Measurements from ENCODE around the gene OPALIN. TPM values are rescaled to one million over a fixed set of nuclear protein-coding genes. Genes with fewer than 3 reads are reported as not detected.

The OPALIN gene
- total RNA-seq, 1 donor: not detected

- TF ChIP-seq, protein P1, sequence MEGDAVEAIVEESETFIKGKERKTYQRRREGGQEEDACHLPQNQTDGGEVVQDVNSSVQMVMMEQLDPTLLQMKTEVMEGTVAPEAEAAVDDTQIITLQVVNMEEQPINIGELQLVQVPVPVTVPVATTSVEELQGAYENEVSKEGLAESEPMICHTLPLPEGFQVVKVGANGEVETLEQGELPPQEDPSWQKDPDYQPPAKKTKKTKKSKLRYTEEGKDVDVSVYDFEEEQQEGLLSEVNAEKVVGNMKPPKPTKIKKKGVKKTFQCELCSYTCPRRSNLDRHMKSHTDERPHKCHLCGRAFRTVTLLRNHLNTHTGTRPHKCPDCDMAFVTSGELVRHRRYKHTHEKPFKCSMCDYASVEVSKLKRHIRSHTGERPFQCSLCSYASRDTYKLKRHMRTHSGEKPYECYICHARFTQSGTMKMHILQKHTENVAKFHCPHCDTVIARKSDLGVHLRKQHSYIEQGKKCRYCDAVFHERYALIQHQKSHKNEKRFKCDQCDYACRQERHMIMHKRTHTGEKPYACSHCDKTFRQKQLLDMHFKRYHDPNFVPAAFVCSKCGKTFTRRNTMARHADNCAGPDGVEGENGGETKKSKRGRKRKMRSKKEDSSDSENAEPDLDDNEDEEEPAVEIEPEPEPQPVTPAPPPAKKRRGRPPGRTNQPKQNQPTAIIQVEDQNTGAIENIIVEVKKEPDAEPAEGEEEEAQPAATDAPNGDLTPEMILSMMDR (IDR thresholded peaks at IDR 0.05; ENCODE audit: insufficient read depth, low read length): no peak
- no peak overlapping the region for H3K4me3 ChIP-seq (ENCODE audit: low read depth, low read length)
- no peak for DNase-seq (ENCODE audit: low read depth)
Observed at GRCh38 chr10:96400465-96400864, 41.7 kb upstream of the OPALIN start.

DNA sequence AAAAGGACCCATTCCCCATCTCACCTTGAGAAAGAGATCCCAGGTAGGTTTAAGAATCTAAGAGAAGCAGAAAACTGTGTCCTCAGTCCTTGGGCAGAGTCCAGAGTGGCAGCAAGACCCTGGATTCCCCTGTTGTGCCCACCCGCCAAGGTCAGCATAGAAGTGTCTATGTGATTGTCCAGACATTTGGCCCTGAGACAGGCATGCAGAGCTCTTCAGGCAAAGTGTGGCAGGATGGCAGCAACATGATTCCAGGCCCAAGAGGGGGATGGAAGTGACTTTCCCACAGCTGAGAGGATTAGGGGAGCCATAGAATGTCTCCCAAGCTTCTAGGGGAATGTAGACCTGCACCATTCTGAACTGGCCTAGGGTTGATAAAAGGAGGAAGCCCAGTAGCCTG lies 39.1 kb upstream of the OPALIN start:
- TF ChIP-seq, protein P1 (IDR thresholded peaks at IDR 0.05; ENCODE audit: insufficient read depth, low read length): no peak
- no peak for DNase-seq (ENCODE audit: low read depth)

GRCh38 chr10:96395931-96396877 lies 37.4 kb upstream of the OPALIN start:
- DNase-seq (ENCODE audit: low read depth): peak; percentile 78
- TF ChIP-seq, protein P1 (IDR thresholded peaks at IDR 0.05; ENCODE audit: insufficient read depth, low read length): peak; percentile 85

More for the DNA sequence above, 39.1 kb upstream of the OPALIN start:
- H3K4me3 ChIP-seq (ENCODE audit: low read depth, low read length): no peak overlapping the region

GRCh38 chr10:96390460-96390864 lies 31.7 kb upstream of the OPALIN start:
- TF ChIP-seq, protein P1 (IDR thresholded peaks at IDR 0.05; ENCODE audit: insufficient read depth, low read length): no peak
- H3K4me3 ChIP-seq (ENCODE audit: low read depth, low read length): no peak overlapping the region

More at GRCh38 chr10:96395931-96396877, 37.4 kb upstream of the OPALIN start:
- no peak overlapping the region for H3K4me3 ChIP-seq (ENCODE audit: low read depth, low read length)

GRCh38 chr10:96389785-96390184 lies 31.0 kb upstream of the OPALIN start:
- no peak for DNase-seq (ENCODE audit: low read depth)
- TF ChIP-seq, protein P1 (IDR thresholded peaks at IDR 0.05; ENCODE audit: insufficient read depth, low read length): no peak
- H3K4me3 ChIP-seq (ENCODE audit: low read depth, low read length): no peak overlapping the region

More at GRCh38 chr10:96390460-96390864, 31.7 kb upstream of the OPALIN start:
- no peak for DNase-seq (ENCODE audit: low read depth)

DNA sequence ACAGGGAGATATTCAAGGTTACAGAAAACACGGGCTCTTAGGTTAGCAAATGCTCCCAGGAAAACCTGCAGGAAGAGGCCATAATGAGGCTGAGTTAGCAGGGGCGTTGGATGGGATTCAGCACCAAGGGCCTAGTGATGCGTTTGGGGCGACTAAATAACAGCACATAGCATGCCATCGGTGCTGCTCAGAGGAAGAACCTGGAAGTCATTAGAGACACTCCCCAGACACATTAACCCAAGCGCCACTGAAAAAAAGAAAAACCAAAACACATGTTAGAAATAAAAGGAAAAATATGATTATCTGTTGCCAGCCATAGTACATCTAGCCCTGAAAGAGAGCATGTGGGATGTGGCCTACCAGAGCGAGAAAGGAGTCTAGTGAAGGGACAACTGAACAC lies 28.8 kb upstream of the OPALIN start:
- DNase-seq (ENCODE audit: low read depth): no peak
- TF ChIP-seq, protein P1 (IDR thresholded peaks at IDR 0.05; ENCODE audit: insufficient read depth, low read length): no peak
- no peak overlapping the region for H3K4me3 ChIP-seq (ENCODE audit: low read depth, low read length)
